ENCODE data around the gene GIGYF1.

DNA sequence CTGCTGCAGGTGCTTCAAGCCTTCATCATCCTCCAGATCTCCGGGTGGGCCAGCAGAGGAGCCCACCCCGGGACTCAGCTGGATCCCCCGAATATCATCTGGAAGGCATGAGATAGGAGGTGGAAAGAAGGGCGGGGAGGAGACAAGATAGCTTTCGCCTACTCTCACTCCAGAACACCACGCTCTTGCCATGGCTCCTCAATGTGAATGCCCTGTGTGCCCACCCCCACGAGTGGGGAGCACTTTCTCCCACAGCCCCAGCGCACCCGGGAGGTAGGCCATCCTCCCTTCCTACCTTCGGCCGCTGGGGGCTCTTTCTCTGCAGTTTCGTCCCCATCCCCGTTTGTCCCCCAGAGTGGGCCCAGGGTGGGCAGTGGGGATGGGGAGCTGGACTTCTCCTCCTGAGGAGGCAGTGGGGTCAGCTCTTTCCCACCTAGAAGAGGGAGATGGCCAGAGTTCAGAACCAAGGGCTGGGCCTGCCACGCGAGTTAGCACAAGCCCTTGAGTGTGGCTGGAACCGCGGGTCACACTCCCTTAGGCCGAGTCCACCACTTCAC is 8.9 kb downstream of the GIGYF1 start:
- TF ChIP-seq, protein P1, sequence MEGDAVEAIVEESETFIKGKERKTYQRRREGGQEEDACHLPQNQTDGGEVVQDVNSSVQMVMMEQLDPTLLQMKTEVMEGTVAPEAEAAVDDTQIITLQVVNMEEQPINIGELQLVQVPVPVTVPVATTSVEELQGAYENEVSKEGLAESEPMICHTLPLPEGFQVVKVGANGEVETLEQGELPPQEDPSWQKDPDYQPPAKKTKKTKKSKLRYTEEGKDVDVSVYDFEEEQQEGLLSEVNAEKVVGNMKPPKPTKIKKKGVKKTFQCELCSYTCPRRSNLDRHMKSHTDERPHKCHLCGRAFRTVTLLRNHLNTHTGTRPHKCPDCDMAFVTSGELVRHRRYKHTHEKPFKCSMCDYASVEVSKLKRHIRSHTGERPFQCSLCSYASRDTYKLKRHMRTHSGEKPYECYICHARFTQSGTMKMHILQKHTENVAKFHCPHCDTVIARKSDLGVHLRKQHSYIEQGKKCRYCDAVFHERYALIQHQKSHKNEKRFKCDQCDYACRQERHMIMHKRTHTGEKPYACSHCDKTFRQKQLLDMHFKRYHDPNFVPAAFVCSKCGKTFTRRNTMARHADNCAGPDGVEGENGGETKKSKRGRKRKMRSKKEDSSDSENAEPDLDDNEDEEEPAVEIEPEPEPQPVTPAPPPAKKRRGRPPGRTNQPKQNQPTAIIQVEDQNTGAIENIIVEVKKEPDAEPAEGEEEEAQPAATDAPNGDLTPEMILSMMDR (IDR thresholded peaks at IDR 0.05), result no peak
- TF ChIP-seq EP300 (IDR thresholded peaks at IDR 0.05) (no peak), POLR2AphosphoS5 (IDR thresholded peaks at IDR 0.05) (no peak)

Data from stomach (tissue), 4 donors.